Fibroblast of skin of left quadriceps (primary cell): ENCODE results near the gene CNTNAP5.

Experiments used
- DNase-seq, 2 experiments: peaks; one replicate each; pipeline ENCODE4 v3.0.0-alpha.2; 2013; ENCODE audit warnings: low read depth in 2 of 2

The CNTNAP5 gene

DNA sequence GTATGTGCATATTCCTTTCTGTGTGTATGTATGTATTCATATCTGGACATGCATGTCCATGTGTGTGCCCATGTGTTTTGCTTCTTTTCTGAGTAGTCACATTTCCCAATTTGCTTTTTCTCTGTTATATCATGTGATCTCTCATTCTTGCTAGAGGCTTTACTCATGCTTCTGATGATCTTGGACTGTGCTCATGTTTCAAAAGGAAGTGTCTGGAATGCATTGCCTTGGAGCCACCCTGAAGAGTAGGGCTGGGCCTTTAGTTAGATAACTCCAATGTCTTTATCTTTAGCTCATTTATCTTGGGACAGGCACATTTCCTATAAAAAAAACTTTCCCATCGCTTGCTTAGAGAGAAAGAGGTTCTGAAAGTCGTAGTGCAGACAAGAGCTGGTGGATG is 859.2 kb downstream of the CNTNAP5 start:
- no peak for DNase-seq

DNA sequence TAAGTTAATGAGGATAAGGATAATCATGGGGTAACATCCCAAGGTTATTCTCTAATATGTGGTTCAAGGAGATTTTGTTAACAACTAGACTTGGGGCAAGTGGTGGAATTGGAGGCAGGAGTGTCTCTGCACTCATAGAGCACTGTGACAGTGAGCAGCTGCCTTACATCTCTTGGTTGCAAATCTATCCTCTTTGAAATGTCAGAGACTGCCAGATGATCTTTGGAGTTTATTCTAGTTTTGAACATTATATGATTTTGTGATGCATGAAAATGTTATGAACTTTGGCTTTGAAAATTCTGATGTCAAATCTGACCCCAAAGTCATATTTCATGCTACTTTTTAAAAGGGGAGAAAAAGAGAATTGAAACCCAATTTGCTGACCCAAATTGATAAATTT is 861.1 kb downstream of the CNTNAP5 start:
- no peak for DNase-seq

DNA sequence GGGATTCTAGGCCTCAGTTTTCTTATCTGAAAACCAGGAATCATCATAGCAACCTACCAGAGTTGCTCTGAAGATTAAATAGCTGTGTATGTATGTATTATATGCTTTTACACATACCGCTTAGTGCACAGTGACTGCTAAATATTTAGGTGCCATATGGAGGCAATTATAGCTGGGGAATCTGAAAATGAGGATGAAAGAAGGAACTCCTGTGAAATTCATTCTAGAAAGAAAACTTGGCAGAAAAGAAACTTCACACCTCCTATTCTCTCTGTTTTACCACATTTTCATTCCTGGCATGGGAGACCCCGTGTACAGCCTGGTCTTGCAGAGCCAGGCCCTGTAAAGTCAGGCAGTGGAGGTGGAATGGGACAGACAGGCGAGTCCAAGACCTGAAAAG is 862.4 kb downstream of the CNTNAP5 start:
- DNase-seq, result no peak

DNA sequence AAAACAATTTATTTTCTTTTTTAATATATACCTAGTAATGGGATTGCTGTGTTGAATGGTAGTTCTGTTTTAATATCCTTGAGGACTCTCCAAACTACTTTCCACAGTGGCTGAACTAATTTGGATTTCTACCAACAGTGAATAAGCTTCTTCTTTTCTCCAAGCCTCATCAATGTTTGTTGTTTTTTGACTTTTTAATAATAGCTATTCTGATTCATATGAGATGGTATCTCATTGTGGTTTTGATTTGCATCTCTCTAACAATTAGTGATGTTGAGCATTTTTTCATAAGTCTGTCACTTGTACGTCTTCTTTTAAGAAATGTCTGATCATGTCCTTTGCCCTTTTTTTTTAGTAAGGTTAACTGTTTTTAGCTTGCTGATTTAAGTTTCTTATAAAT is 863.3 kb downstream of the CNTNAP5 start:
- no peak for DNase-seq

DNA sequence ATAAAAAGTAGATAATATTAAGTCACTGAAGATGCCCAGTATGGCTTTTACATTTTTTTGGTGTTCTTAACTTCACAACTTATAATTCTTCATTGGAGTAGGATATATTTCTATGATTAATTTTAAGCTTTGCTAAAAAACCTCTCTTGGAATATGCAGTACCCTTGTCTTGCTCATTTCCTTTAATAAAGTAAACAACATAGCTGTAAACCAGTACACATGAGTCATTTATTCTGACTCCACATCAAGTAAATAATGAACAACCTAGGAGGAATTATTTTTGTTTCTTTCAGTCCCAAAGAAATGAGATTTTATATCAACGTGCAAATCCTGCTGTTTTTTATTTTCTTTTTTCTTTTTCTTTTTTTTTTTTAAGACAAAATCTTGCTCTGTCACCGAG is 869.1 kb downstream of the CNTNAP5 start:
- no peak for DNase-seq

DNA sequence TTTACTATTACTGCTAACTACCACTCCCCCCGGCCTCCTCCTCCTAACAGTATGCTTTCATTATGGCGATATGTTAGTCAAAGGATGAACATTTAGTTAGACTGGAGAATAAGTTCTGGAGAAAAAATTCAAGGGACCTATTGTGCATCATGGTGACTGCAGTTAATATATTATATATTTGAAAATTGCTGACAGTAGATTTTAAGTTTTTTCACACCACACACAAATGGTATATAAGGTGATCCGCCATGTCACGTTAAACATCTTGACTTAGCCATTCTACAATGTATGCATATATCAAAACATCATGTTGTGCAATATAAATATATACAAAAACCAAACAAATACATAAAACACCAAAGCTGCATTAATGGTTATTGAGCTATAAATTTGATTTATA is 873.7 kb downstream of the CNTNAP5 start:
- no peak for DNase-seq

DNA sequence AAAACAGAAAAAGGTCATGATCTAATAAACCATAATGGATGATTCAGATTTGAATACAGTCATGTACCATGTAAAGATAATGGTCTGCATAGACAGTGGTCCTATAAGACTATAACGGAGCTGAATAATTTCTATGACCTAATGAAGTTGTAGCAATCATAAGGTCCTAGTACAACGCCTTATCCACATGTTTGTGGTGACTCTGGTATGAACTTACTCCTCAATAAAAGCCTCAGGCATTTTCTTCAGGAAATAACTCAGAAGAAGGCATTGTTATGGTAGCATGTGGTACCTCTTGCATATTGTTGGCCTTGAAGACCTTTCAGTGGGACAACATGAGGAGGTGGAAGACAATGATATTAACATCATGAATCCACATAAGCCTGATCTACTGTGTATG is 883.3 kb downstream of the CNTNAP5 start:
- no peak for DNase-seq

DNA sequence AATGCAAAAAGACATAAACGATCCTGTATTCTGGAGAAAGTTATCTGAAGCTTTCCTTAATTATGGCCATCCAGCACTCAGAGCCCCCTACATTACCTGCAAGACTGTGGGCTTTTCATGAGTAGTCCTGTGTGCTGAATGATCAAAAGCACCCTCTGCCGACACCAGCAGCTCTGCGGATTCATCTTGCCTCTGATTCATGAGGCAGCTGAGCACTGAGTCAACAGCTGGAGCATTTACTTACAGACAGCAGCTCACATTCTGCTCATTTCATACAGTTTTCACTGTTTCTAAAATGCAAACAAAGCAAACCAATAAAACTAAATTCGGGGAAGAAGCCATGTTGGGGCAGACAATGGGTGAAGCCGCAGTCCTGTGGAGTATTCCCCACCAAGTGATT is 886.5 kb downstream of the CNTNAP5 start:
- DNase-seq, result no peak

DNA sequence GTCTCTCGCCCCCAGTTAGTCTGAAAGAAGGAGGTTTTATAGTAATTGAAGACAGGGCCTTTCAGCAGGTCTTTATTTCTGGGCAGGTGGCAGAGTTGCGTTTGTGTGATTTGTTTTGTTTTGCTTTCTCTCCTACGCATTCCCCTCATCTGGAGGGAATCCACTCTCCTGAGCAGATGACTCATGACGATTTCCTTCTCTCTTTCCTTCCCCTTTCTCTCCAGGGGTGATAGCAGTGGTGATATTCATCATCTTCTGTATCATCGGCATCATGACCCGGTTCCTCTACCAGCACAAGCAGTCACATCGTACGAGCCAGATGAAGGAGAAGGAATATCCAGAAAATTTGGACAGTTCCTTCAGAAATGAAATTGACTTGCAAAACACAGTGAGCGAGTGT is 888.8 kb downstream of the CNTNAP5 start:
- DNase-seq, result no peak

DNA sequence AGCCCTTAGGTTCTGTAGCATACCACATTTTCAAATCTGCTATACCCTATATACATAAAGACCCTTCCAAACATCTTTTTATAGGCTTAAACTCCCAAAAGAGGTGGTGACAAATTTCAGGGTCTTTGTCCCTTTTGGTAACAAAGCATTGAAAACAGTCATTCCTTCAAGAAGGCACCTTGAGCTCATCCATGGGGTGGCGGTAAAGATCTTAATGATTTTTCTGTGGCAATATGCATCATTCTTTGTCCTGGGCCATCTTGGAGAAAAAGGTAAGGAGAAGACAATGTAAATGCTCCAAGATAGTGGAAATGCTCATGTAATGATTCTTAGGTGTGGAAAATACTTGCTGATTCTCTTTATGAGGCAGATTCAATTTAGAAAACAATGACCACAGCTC is 890.5 kb downstream of the CNTNAP5 start:
- no peak for DNase-seq

DNA sequence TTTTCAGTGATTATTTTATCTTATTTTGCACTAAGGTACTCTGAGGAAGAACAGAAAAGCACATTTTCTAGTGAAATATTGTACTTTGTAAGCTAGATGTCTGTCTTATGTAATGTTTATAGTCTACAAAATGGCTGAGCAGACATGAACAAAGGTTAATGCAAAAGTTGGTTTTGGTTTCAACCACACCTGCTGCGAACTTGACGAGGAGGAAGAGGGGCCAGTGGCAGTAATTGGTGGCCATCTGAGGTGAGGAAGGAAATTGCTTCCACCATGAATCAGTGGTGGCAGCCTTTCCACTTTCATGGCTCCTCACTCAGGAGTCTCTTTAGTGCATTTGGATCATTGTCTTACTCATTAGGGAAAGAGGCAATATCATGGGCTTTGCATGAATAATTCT is 894.2 kb downstream of the CNTNAP5 start:
- DNase-seq, result no peak

DNA sequence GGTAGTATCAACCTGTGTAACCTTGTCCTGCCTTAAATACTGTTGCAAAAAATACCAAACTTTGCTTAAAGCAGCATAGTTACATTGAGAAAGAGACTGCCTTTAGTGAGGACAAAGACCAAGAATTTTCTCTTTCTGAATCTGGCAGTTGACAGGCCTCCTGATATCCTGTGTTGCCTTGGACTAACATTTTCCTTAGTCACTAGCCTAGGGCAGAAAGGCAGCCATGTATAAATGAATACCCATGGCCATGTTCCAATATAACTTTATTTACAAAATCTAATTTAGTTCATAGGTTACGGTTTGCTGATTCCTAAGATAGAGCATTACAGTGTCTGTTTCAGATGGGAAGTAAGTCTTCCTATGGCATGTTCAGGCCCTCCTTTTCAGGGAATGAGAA is 895.4 kb downstream of the CNTNAP5 start:
- no peak for DNase-seq

DNA sequence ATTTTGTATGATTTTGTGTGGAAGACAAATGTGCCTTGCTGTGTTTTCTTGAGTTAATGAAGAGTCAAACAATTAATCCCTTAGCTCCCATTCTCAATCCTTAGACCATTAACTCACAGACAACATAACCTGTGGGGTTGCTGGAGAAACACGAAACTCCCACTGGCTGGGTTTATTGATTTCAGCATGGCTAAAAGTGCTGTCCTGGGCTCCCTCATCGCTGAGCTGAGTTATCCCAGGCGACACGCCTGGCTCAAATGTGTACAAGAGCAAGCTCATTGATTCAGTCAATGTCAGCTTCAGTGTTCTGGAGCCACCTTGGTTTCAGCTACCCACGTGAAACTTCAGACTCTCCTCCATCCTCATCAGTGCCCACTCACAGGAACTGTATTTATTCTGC is 896.1 kb downstream of the CNTNAP5 start:
- DNase-seq, result no peak

DNA sequence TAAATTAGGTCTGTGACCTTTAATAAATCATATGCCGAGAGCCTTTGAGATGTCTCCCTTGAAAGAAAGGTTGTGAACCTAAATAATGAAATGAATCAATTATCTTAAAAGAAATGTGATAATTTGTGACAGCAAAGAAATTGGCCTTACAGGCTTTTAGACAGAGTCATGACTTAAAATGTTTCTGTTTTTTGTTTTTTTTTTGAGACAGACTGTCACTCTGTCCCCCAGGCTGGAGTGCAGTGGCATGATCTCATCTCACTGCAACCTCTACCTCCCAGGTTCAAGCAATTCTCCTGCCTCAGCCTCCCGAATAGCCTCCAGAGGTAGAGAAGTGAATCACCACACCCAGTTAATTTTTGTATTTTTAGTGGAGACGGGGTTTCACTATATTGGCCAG is 898.0 kb downstream of the CNTNAP5 start:
- no peak for DNase-seq

DNA sequence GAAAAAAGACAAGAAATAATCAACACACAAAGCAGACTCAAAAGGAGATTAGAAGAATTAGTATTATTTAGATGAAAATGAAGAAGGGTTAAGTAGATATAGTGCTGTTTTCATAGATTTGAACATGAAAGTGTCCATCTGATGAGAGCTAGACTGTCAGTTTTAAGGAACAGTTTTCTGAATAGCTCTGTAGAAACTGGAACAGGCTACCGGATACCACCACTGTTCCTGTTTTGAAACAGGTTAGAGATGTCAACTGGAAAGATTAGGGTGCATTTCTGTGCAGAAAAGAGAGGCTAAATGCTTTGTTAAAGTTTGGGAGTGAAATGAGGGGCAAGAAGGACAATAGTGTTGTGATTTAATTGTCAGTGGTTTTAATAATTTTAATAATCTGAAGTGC is 908.8 kb downstream of the CNTNAP5 start:
- no peak for DNase-seq

DNA sequence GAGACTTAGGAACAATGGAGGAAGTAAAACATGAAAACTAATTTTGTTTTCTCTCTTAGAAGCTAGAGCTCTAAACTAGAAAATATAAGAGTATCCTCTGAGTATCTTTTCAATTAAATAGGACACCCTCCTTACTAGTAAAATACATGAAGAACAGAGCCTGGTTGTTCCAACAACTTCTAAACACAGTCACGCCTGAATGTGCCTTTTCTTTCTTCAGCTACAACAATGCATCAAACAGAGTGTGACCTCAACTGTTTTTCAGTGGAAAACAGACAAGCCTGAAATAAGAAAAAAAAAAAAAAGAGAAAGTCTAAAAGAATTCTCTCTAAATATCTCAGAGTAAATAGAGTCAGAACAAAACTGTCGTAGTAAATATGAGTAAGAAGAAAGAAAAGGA is 928.8 kb downstream of the CNTNAP5 start:
- no peak for DNase-seq

DNA sequence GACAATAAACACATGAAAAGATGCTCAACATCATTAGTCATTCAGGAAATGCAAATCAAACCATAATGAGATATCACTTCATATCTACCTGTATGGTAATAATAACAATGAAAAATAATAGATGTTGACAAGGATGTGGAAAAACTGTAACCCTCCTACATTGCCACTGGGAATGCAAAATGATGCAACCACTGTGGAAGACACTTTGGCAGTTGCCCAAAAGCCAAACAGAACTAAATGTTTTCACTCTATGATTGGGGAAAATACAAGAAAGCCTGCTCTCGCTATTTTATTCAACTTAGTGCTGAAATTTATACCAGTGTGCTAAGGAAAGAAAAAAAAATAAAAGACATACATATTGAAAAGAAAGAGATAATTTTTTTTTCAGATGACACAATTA is 934.5 kb downstream of the CNTNAP5 start:
- DNase-seq, result no peak

DNA sequence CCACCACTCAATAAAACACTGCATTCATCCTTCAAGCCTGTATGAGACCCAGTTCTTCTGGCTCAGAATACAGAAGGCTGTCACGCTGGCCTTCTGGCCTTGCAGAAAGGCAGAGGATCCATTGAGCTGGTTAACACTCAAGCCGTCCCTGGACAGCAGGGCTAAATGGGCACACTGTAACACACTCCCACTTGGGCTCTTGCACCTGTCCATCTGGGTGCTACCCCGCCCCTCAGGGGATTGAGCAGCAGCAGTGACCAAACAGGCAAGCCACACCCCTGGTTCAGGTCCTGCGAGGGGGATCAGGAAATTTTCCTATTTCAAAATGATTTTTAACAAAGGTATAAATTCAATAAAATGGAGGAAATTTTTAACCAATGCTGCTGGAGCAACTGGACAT is 936.0 kb downstream of the CNTNAP5 start:
- no peak for DNase-seq
